GM18499 (cell line): ENCODE measurements around the gene GAP43.
A peak's percentile ranks its signal among the peaks of the same experiment; 100 is the strongest.

Source experiments
- ATAC-seq: cut with Tn5 transposase; IDR thresholded peaks from one replicate; pipeline ENCODE4 v1.9.1; 2021; ENCODE audit warnings: moderate number of reproducible peaks; ENCODE audit not compliant: insufficient read depth, unreplicated experiment

Gene GAP43

GRCh38 chr3:115659253-115660220 is 36.2 kb downstream of the GAP43 start:
- ATAC-seq, result peak; percentile 2

GRCh38 chr3:115660646-115661337 is 37.5 kb downstream of the GAP43 start:
- ATAC-seq, result no peak

- no peak for ATAC-seq
These were observed 39.0 kb downstream of the GAP43 start for GRCh38 chr3:115662356-115662755.

GRCh38 chr3:115663414-115663813 is 40.1 kb downstream of the GAP43 start:
- no peak for ATAC-seq

DNA sequence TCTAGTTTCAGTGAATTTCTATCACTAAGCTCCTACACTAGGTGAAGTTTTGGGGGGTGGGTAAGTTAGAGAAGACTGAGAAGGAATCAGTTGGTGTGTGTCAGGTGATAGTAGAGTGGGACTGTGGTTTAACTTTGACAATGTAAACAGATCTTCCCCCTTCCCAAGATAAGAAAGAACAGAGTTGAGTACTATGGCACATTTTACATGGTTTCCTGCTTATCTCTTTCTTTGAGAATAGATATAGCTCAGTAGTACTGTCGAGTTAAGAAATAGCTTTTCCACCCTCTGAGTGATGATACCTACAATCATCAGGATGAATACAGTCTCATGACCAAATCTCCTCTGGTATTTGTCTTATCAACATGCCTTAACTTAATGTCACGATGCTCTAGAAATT is 42.8 kb downstream of the GAP43 start:
- ATAC-seq, result no peak

- no peak for ATAC-seq
These were observed 43.8 kb downstream of the GAP43 start for GRCh38 chr3:115666920-115667737.

GRCh38 chr3:115667738-115668065 is 44.4 kb downstream of the GAP43 start:
- no peak for ATAC-seq

- no peak for ATAC-seq
These were observed 47.6 kb downstream of the GAP43 start for GRCh38 chr3:115670911-115671310.

DNA sequence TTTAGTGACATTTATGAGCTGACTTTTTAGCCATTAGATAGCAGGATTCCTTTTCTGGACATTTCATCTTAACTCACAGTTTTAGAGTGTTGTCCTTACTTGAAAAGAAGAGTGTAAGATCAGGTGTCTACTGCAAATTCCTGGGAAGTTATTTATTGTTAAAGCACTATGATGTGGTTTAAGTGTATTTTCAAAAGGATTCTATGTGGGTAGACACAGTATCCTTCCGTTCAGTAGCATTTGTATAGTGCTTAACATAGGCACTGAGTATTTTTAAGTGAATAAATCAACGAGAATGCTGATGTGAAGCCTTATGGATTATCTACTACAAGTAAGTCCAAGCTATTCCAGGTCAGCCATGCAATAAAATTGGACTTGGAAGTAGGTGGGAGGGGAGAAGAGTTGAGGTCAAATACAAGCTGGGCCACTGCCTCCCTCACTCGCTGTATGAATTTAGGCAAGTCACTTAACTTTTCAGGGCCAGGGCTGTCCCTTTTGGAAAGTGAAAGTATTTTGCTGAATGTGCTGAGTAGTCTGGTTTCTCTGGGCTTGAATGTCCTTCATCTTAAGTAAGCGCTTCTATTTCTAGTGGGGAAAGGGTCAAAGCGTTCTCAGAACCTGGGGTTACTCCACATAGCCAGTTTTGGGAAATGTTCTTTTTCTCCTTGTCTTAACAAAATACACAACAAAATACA is 48.6 kb downstream of the GAP43 start:
- ATAC-seq, result no peak

DNA sequence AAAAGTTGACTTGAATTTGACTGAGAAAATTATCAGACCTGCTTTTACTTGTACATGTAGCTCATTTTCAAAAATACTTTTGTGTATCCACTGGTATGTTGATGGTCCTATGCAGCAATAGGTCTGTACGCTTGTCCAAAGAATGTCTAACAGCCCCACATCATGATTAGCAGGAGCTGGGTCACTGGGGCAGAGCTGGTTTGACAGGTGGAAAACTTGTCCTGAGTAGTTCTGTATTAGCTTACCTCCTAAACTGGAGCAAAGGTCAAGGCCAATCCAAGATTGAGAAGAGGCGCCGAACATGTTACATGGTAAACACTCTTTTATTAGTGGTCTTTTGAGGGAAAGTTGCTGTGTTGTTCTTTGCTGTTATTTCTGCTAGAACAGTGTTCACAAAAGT is 50.6 kb downstream of the GAP43 start:
- ATAC-seq, result no peak

DNA sequence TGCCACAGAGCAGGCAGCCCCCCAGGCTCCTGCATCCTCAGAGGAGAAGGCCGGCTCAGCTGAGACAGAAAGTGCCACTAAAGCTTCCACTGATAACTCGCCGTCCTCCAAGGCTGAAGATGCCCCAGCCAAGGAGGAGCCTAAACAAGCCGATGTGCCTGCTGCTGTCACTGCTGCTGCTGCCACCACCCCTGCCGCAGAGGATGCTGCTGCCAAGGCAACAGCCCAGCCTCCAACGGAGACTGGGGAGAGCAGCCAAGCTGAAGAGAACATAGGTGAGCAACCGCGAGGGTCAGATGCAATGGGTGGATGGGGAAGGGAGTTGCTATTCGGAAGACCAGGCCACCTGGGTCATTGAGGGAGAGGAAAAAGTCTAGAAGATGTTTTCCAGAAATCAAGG is 53.0 kb downstream of the GAP43 start:
- no peak for ATAC-seq

GRCh38 chr3:115680803-115681345 is 57.6 kb downstream of the GAP43 start:
- no peak for ATAC-seq

DNA sequence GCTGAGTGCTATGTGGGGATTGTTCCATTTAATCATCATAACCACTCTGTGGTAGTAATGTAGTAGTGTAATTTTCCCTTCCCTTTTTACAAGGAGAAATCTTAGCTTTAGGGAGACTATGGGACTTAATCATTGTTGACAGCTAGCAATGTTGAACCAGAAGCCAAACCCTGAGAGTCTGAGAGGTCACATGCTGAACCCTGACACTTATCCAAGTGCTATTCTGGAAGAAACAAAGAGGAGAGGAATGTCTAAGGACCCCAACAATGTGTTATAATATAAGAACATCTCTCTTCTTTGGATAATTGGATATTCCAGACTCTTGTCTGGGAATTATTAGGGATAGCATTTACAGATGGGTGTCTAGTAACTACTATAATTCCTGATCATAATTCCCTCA is 58.4 kb downstream of the GAP43 start:
- no peak for ATAC-seq

DNA sequence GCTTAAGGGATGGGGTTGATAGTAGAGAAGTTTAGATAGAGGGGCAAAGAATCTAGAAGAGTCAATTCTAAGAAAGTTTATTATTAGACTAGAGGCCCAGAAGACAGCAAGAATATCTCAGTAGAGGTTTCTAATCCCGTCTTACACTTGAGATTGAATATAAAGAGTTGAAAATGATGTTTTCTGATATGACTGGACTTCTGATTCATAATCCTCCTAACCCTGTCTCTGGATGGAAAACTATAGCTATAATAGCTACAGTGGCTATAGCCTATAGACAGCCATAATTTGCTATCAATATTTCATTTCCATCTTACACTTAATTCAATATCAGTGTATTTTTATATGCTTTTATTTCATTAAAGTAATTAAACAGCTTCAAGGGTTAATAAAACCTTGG is 60.0 kb downstream of the GAP43 start:
- no peak for ATAC-seq

- ATAC-seq, result no peak
These were observed 60.5 kb downstream of the GAP43 start for GRCh38 chr3:115683773-115684172.

DNA sequence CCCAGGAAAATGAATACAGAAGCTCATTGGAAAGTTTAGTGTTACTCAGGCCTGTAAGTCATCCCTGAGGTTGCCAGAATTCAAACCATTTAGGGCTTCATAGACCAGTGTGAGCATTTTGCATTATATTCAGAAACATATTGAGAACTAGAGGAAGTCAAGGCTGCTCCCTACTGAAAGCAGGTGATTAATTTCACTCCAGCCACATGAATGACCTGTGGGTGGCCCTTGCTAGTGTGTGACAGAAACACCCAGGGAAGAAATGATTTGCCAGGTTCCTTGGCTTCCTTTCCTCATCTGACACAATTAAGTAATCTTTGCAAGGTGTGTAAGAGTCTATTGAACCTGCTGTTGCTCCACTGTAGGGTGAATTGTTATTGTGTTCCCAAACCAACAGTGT is 61.8 kb downstream of the GAP43 start:
- no peak for ATAC-seq

- no peak for ATAC-seq
These were observed 64.4 kb downstream of the GAP43 start for GRCh38 chr3:115687721-115688120.

GRCh38 chr3:115688418-115688817 is 65.1 kb downstream of the GAP43 start:
- no peak for ATAC-seq

GRCh38 chr3:115689928-115690327 is 66.6 kb downstream of the GAP43 start:
- no peak for ATAC-seq

DNA sequence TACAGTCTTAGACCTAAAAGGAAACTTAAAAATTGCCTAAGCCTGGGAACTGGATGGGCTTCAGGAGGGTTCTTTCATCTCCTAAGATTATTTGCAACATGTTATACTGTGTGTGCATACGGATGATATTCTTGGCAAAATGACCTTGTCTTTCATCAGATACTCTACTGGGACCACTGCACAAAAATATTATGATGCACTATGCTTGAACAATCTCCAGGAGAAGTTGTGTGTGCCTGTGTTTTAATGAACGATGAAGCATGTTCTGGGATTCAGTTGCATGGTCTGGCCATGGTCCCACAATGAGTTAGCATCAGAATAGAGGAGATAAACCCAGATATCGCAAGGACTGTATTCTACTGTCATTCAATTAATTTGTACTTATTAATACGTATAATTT is 68.7 kb downstream of the GAP43 start:
- ATAC-seq, result no peak
